Stomach smooth muscle (tissue), 2 donors: ENCODE data around the gene DDX10.
"Not testable (repeated sequence)": the region's sequence is repeated elsewhere in the genome, so short reads cannot be mapped to it uniquely, and the experiment has no call there.

Experiments
- H3K27ac ChIP-seq: one replicate; pipeline ENCODE4 v1.7.0; 2013; ENCODE audit warnings: mild to moderate bottlenecking, low read length, inconsistent platforms
- H3K27me3 ChIP-seq, 2 donors: one replicate each; pipeline ENCODE4 v1.7.0; 2013; ENCODE audit warnings: low read length in 2 of 2; ENCODE audit not compliant: insufficient read depth in 2 of 2, control insufficient read depth in 1 of 2
- H3K36me3 ChIP-seq, 2 donors: one replicate each; pipeline ENCODE4 v1.7.0; 2013; ENCODE audit warnings: low read length in 2 of 2; ENCODE audit not compliant: control insufficient read depth in 2 of 2, insufficient read depth in 2 of 2
- H3K4me1 ChIP-seq: one replicate; pipeline ENCODE4 v1.7.0; 2013; ENCODE audit warnings: low read length; ENCODE audit not compliant: control insufficient read depth, insufficient read depth
- H3K4me3 ChIP-seq, 2 donors: one replicate each; pipeline ENCODE4 v1.7.0; 2013; ENCODE audit warnings: low read length in 2 of 2
- H3K9ac ChIP-seq, 2 donors: one replicate each; pipeline ENCODE4 v1.7.0; 2013; ENCODE audit warnings: low read length in 2 of 2, mild to moderate bottlenecking in 1 of 2
- H3K9me3 ChIP-seq, 2 donors: one replicate each; pipeline ENCODE4 v1.7.0; 2013; ENCODE audit warnings: low read length in 2 of 2; ENCODE audit not compliant: control insufficient read depth in 2 of 2
- donor health status: healthy.
- donor health status: Pancreatic carcinoma.

The DDX10 gene

GRCh38 chr11:108774037-108774730 is 109.3 kb downstream of the DDX10 start:
- no peak overlapping the region for H3K9ac ChIP-seq
- no peak overlapping the region for H3K4me3 ChIP-seq
- H3K9me3 ChIP-seq, result no peaks in the 10 kb centered on the region
- no peaks in the 10 kb centered on the region for H3K4me1 ChIP-seq
- no peaks in the 10 kb centered on the region for H3K36me3 ChIP-seq
- H3K27ac ChIP-seq, result no peak overlapping the region
- H3K27me3 ChIP-seq, result no peaks in the 10 kb centered on the region

GRCh38 chr11:108775324-108775723 is 110.5 kb downstream of the DDX10 start:
- Histone ChIP-seq H3K36me3 (no peaks in the 10 kb centered on the region), H3K4me3 (no peak overlapping the region), H3K27ac (no peak overlapping the region), H3K4me1 (no peaks in the 10 kb centered on the region), H3K9ac (no peak overlapping the region), H3K9me3 (no peaks in the 10 kb centered on the region), H3K27me3 (no peaks in the 10 kb centered on the region)

DNA sequence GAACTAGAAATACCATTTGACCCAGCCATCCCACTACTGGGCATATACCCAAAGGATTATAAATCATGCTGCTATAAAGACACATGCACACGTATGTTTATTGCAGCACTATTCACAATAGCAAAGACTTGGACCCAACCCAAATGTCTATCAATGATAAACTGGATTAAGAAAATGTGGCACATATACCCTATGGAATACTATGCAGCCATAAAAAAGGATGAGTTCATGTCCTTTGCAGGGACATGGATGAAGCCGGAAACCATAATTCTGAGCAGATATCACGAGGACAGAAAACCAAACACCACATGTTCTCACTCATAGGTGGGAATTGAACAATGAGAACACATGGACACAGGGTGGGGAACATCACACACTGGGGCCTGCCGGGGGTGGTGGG is 114.3 kb downstream of the DDX10 start:
- not testable (repeated sequence) for H3K27me3 ChIP-seq, H3K4me1 ChIP-seq, H3K4me3 ChIP-seq, H3K9ac ChIP-seq, H3K27ac ChIP-seq, H3K36me3 ChIP-seq, H3K9me3 ChIP-seq

DNA sequence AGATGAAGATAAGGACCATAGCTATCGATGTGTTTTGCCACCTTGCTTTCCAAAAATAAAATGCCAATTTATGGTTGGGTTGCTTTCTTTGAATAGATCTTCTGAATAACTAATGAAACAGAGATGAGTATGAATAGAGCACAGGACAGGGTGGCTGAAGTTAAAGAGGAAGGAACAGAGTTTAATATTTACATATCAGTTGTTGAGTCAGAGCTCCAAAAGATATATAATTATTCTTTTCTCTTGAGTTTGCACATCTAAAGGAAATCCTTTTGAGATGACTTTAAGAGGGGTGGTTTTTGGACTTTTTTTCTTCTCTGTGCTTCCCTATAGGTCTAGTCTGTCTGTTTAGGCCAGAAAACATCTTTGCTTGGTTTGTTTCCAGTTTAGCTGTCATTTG is 115.2 kb downstream of the DDX10 start:
- H3K27ac ChIP-seq, result no peak overlapping the region
- H3K9ac ChIP-seq, result no peak overlapping the region
- H3K36me3 ChIP-seq, result no peaks in the 10 kb centered on the region
- no peak overlapping the region for H3K4me3 ChIP-seq
- no peaks in the 10 kb centered on the region for H3K4me1 ChIP-seq
- no peaks in the 10 kb centered on the region for H3K27me3 ChIP-seq
- no peaks in the 10 kb centered on the region for H3K9me3 ChIP-seq

DNA sequence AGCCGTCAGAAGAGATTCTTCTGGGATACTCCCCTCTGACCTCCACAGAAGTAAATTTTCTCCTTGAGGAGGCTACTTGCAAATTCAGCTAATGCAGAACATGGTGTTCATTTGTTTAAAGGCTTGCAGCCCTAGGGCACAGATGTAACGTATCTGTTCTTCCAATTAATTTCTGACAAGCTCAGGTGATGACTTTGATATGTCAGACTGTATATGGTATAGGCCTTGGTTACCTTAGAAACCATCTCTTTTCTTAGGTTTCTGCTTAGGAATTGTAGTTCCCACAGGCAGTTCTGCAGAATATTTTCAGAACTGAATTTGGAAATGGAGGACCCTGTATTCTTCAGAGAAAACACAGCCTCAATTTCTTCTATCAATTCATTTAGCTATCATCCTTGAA is 117.1 kb downstream of the DDX10 start:
- H3K4me1 ChIP-seq, result no peaks in the 10 kb centered on the region
- H3K4me3 ChIP-seq, result no peak overlapping the region
- H3K27me3 ChIP-seq, result no peaks in the 10 kb centered on the region
- no peak overlapping the region for H3K27ac ChIP-seq
- no peak overlapping the region for H3K9ac ChIP-seq
- H3K36me3 ChIP-seq, result no peaks in the 10 kb centered on the region
- no peaks in the 10 kb centered on the region for H3K9me3 ChIP-seq

GRCh38 chr11:108786281-108786990 is 121.6 kb downstream of the DDX10 start:
- H3K9me3 ChIP-seq, result no peaks in the 10 kb centered on the region
- H3K27ac ChIP-seq, result no peak overlapping the region
- H3K36me3 ChIP-seq, result no peaks in the 10 kb centered on the region
- no peak overlapping the region for H3K4me3 ChIP-seq
- H3K27me3 ChIP-seq, result no peaks in the 10 kb centered on the region
- no peak overlapping the region for H3K9ac ChIP-seq
- no peaks in the 10 kb centered on the region for H3K4me1 ChIP-seq

DNA sequence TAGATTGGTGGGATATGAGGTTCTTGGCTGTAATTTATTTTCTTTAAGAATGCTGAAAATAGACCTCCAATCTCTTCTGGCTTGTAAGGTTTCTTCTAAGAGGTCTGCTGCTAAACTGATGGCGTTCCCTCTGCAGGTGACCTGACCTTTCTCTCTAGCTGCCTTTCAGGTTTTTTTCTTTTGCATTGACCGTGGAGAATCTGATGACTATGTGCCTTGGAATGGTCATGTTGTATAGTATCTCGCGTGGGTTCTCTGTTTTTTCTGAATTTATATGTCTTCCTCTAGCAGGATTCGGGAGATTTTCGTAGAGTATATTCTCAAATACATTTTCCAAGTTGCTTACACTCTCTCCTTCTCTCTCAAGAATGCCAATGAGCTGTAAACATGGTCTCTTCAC is 122.2 kb downstream of the DDX10 start:
- no peak overlapping the region for H3K4me3 ChIP-seq
- H3K4me1 ChIP-seq, result no peaks in the 10 kb centered on the region
- H3K36me3 ChIP-seq, result no peaks in the 10 kb centered on the region
- no peak overlapping the region for H3K9ac ChIP-seq
- no peak overlapping the region for H3K27ac ChIP-seq
- no peaks in the 10 kb centered on the region for H3K27me3 ChIP-seq
- H3K9me3 ChIP-seq, result no peaks in the 10 kb centered on the region

DNA sequence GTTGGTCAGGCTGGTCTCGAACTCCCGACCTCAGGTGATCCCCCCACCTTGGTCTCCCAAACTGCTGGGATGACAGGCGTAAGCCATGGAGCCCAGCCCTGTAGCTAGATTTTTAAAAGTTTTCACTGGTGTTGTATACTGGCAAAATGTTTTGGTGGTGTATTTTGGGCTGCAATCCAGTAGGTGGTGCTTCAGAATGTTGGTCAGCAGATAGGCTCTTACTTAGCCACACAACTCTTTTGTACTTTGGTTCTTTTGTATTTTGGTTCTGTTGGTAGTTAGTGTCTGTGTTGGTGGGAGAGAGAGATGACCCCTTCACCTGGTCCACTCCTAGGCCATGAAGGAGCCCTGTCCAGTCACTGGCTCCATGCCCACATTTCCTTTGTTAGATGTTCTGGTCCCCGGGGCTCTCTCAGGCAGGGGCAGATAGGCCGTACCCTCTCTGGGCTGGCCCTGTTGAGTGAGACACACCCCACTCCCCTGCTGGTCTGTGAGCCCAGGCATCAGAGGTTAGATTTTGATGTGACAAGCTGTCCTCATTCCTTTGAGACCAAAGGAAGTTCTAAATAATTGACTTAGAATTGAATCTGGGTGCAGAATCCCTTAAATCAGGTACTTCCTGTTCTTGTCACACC is 123.8 kb downstream of the DDX10 start:
- H3K9ac ChIP-seq, result no peak overlapping the region
- H3K36me3 ChIP-seq, result no peaks in the 10 kb centered on the region
- no peak overlapping the region for H3K4me3 ChIP-seq
- H3K9me3 ChIP-seq, result no peaks in the 10 kb centered on the region
- no peaks in the 10 kb centered on the region for H3K27me3 ChIP-seq
- no peaks in the 10 kb centered on the region for H3K4me1 ChIP-seq
- H3K27ac ChIP-seq, result no peak overlapping the region

- H3K4me3 ChIP-seq, result no peak overlapping the region
- H3K27me3 ChIP-seq, result no peaks in the 10 kb centered on the region
- no peaks in the 10 kb centered on the region for H3K36me3 ChIP-seq
- no peak overlapping the region for H3K27ac ChIP-seq
- H3K9ac ChIP-seq, result no peak overlapping the region
- H3K4me1 ChIP-seq, result no peaks in the 10 kb centered on the region
- H3K9me3 ChIP-seq, result no peaks in the 10 kb centered on the region
Observed at GRCh38 chr11:108790501-108791299, 125.8 kb downstream of the DDX10 start.

DNA sequence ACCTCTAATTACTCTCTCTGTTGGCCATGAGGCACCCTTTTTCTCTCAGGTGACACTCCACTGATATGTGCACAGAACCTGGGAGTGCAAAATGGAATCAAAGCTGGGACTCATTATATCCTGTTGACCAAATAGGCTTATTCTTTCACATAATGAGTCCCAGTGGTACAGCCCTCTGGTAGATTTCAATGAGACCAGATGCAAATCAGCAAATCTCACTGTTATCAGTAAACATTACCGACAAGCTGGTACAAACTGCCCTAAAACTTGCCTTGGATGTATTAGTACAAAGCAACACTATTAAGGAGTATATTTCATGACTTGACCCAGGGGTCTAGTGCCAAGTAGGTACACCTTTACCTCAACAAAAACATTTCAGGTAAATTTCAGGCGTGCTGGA is 128.3 kb downstream of the DDX10 start:
- H3K9me3 ChIP-seq, result no peaks in the 10 kb centered on the region
- no peaks in the 10 kb centered on the region for H3K36me3 ChIP-seq
- H3K27me3 ChIP-seq, result no peaks in the 10 kb centered on the region
- H3K4me1 ChIP-seq, result no peaks in the 10 kb centered on the region
- H3K27ac ChIP-seq, result no peak overlapping the region
- H3K4me3 ChIP-seq, result no peak overlapping the region
- H3K9ac ChIP-seq, result no peak overlapping the region
